HG02798 (cell line): Measurements from ENCODE around the gene CD36.

Source experiments
- ATAC-seq: cut with Tn5 transposase; IDR thresholded peaks from one replicate; pipeline ENCODE4 v1.9.1; 2021; ENCODE audit warnings: mild to moderate bottlenecking; ENCODE audit not compliant: unreplicated experiment, poor library complexity

The CD36 gene

GRCh38 chr7:80623503-80624252 is 14.8 kb upstream of the CD36 start:
- no peak for ATAC-seq

DNA sequence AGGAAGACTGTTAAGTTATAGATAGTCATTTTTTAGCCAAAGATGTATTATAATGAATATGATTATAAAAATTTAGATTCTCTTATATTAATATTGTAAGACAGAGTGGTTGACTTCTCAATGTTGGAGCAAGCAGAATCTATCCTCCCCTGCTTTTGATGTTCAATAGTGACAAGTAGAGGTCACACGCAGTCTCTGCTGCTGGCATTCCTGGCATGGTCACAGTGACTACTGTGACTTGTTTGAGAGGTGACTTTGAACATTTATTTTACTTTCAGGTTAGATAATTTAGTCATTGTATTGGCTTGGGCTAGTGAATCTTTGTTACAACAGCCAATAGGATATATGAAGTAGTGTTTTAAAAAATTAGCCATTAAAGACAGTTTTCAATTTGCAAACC is 13.7 kb upstream of the CD36 start:
- no peak for ATAC-seq

DNA sequence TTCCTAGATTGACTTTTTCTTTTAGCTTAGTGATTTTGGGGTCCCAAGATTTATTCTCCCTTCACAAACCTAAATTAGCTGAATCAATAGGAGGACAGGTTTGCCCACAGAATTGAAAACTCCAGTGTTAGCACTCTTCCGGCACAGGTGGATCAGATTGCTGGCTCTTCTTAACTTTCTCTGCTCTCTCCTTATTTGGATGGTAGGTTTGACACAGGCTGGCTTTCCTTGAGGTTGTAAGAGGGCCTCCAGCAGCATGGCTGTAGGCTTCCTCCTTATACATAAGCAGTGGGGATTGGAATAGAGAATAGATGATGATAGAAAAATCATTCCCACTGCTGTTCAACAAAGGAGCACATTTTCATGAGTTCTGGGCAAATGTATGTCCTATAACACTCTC is 9.4 kb upstream of the CD36 start:
- no peak for ATAC-seq

DNA sequence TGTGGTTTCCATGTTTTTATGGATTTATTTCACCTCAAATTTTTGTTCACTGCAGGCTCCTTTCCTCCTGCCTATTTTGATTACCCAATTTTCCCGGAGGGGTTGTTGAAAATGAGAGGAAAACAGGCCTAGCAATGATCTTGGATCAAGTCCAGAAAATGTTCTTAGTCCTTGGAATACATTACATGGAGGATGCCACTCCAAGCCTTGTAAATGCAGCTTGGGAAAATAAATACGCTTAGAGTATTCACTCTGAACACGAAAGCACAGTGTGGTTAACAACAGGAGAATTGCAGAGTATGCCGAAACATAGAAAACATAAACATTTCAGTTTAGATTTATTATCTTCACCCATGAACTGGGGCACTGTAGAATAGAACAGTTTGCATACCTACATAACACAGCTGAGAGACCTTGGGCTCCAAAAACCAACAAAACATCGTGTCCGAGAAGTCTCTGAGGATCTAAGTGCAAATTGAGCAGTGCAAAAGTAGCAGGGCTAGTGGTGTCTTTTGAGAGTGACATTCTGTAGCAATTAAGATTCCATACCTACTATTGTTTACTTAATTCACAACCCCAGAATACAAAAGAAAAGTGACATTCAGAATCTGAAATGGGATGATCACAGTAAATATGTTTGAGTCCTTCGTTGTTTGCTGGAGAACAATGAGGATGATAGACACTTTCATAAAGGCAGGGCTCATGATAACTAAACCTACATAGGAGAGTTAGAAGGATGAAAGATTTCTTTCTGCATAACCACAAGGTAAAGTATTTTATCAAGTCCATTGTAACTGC is 7.6 kb upstream of the CD36 start:
- ATAC-seq: no peak

- ATAC-seq: no peak
These were observed 7.0 kb upstream of the CD36 start for GRCh38 chr7:80631421-80631820.

DNA sequence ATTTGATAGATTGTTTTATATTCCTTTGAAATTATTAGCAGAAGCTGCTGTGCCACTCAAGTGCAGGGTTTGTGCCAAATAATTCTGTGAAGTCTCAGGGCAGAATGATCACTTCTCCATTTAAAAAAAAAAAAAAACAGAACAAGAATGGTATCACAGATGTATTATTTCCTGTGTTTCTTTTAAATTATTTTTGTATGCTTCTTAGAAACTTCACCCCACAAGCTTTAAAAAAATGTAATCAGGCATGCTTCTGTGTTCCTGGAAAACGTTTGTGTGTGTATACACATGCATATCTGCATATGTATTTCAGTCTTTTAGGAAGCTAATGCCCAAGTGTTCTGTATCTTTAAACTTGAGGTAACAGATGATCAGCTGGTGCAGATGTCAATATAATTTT is 6.3 kb upstream of the CD36 start:
- ATAC-seq: no peak

DNA sequence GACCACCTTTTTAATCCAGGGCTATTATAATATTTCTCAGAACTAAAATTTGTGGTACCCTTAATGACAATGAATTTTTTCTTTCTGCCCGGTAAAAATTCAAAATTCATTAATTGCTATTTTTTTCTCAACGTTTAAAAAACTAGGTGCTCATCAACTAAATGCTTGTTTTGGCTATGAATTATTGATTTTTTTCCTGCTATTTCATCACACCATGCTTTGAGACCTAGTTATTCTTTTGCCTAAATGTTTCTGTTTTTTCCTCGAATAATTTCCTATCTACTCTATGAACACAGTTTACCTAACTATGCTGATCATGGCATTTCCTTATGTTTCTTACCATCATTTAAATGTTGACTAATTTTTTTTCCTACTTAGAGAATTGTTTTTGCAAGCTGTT is 5.6 kb upstream of the CD36 start:
- no peak for ATAC-seq

GRCh38 chr7:80634505-80634904 is 3.9 kb upstream of the CD36 start:
- no peak for ATAC-seq

- no peak for ATAC-seq
These were observed 2.9 kb upstream of the CD36 start for GRCh38 chr7:80635533-80635932.

GRCh38 chr7:80635998-80636397 is 2.4 kb upstream of the CD36 start:
- no peak for ATAC-seq

DNA sequence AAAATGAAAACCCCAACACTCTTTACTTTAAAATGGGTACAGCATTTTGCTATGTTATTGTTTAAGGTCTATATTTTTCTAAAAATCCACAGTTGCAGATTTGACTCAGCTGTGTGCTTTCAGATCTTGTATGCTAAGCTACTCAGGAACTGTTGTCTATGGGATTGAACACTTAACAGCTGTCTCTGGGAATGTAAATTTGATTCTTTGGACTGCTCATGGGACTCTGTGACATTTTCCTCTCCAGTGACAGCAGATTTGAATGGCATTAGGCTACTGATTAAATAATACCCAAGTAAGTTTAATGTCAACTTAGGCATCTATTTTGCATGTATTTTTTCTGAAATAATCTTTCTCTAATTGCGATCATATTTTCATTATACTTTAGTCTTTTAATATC is 1.7 kb upstream of the CD36 start:
- ATAC-seq: no peak

DNA sequence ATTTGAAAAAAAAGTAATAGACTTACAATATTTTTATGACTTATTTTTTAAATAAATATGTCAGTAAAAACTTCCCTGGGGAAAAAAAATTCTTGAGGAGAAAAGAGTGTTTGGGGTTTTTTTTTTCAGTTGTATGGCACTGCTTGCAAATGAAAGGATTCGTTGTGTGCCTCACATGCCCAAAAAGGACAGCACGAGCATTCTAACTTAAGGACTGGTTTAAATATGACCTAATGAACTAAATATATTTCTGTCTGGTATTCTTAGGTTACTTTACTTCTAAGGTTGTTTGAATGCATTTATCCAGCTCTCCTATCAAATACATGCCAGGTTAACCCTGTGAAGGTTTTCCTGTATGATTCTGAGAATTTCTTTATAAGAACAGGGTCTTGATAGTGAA is 988 bp upstream of the CD36 start:
- ATAC-seq: no peak

- ATAC-seq: no peak
These were observed 569 bp downstream of the CD36 start for GRCh38 chr7:80639011-80639410.

- no peak for ATAC-seq
These were observed 2.4 kb downstream of the CD36 start for GRCh38 chr7:80640846-80641245.

GRCh38 chr7:80641548-80641947 is 3.1 kb downstream of the CD36 start:
- ATAC-seq: no peak

DNA sequence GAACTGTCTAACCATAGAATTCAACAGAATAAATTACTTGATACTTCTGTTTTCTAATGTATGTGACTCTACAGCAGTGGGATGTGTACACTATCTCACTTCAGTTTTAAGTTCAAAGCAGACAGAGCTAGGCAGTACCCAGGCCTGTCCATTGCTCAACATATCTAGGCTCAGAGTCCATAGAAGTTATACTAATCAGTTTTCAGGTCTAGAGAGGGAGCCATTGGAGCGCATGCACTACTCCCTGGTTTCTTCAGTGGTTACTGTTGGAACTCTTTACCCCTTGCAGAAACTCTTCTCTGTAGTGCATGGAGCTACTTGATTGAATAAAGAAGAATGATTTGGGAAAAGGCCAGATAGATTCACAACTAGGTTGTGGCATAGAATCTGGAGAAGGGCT is 4.4 kb downstream of the CD36 start:
- no peak for ATAC-seq

DNA sequence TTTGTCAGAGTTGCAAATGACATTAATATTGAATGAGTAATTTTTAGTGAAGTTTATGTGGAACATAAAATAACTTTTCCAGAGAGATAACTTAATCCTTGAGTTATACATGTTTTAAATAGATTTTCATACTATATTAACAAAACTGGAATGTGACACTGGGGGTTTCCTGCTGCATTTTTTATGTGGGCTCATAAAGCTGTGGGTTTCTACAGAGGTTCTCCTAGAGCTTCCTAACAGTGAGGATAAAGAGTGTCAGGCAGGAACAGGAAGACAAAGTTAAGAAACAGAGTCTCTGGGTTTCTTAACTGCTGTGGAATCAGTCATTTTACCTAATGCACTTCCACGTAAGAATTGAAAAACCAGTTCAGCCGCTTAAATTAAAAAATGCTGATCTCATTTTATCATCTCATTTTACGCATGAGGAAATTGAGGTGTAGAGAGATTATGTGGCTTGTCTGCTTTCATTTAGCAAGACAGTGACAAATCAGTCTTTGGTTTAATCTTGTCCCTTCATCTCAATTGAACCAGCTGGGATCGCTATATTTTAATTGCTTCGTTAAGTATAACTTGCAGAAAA is 5.0 kb downstream of the CD36 start:
- no peak for ATAC-seq

GRCh38 chr7:80644054-80644453 is 5.6 kb downstream of the CD36 start:
- ATAC-seq: no peak

GRCh38 chr7:80646083-80646865 is 7.8 kb downstream of the CD36 start:
- no peak for ATAC-seq

- no peak for ATAC-seq
These were observed 9.0 kb downstream of the CD36 start for GRCh38 chr7:80647436-80647835.
